OCI-LY1 (cell line): ENCODE measurements around the gene PTPRS.

Source experiments
- CTCF ChIP-seq: fragments of 200-600 bp; sonication (generic), shearing (Covaris generic); IDR thresholded peaks from 2 replicates; pipeline ENCODE4 v1.5.1; 2017; ENCODE audit warnings: mild to moderate bottlenecking, antibody characterized with exemption, low read length, moderate library complexity, mixed read lengths
- EZH2 ChIP-seq: fragments of 200-600 bp; sonication (generic), shearing (Covaris generic); IDR thresholded peaks from 2 replicates; pipeline ENCODE4 v1.8.0; 2017; ENCODE audit warnings: borderline replicate concordance, mixed run types, mild to moderate bottlenecking, antibody characterized with exemption, low read length, moderate library complexity, mixed read lengths

DNA sequence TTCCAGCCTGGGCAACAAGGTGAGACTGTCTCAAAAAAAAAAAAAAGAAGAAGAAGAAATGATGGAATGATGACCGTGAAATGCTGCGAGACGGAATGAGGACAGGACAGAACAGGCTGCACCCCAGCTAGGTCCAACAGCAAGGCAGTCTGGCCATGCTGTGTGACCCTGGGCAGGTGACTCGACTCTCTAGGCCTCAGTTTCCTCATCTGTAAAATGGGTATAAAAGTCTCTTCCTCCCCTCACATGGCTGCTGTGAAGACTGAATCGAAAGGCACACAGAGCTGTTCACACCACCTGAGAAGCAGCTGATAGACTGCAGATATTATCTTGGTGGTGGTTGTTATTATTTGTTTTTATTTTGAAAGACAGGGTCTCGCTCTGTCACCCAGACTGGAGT is 22.3 kb downstream of the PTPRS start:
- no peak for TF ChIP-seq CTCF
- TF ChIP-seq EZH2: no peak
